Uterus (tissue), 4 donors: ENCODE measurements around the gene ELP2. TPM values are rescaled to one million over a fixed set of nuclear protein-coding genes. Genes with fewer than 3 reads are reported as not detected.
A peak's percentile ranks its signal among the peaks of the same experiment; 100 is the strongest.

Source experiments
- DNase-seq, 2 donors: peaks; one replicate each; pipeline ENCODE4 v3.0.0-alpha.2; 2019 to 2020
- H3K27ac ChIP-seq, 2 donors: fragments of 200-600 bp; sonication (generic); 1 replicate in 1 of 2; 2 replicates in 1 of 2; pipeline ENCODE4 v1.5.1; 2016 to 2018
- H3K27me3 ChIP-seq, 2 donors: fragments of 200-600 bp; sonication (generic); one replicate each; pipeline ENCODE4 v1.5.1; 2018 to 2019; ENCODE audit warnings: control low read depth in 1 of 2
- H3K36me3 ChIP-seq, 2 donors: fragments of 200-600 bp; sonication (generic); one replicate each; pipeline ENCODE4 v1.5.1; 2019; ENCODE audit warnings: control low read depth in 1 of 2
- H3K4me1 ChIP-seq, 2 donors: fragments of 200-600 bp; sonication (generic); one replicate each; pipeline ENCODE4 v1.5.1; 2018 to 2019; ENCODE audit warnings: control low read depth in 1 of 2
- H3K4me3 ChIP-seq, 2 donors: fragments of 200-600 bp; sonication (generic); 1 replicate in 1 of 2; 2 replicates in 1 of 2; pipeline ENCODE4 v1.5.1; 2018 to 2019; ENCODE audit warnings: mild to moderate bottlenecking in 1 of 2
- H3K9me3 ChIP-seq, 2 donors: fragments of 200-600 bp; sonication (generic); one replicate each; pipeline ENCODE4 v1.5.1; 2019; ENCODE audit warnings: control low read depth in 1 of 2
- POLR2A ChIP-seq, 2 donors: fragments of 450-650 bp; IDR thresholded peaks; one replicate each; pipeline ENCODE4 v1.6.1; 2016; ENCODE audit warnings: antibody characterized with exemption in 2 of 2, mild to moderate bottlenecking in 1 of 2, moderate library complexity in 1 of 2
- intact Hi-C: fragments of 100-400 bp; cut with DNase I; formaldehyde crosslinking; loops from one replicate; pipeline ENCODE4 v1.15.1; 2023; ENCODE audit warnings: low total_unique reads
- total RNA-seq, 4 donors: library from RNA; depleted of rRNA in 3 of 4; stranded (reverse); fragments of >200 nt in 3 of 4; gene quantifications; one replicate each; pipeline versions ENCODE4 v1.1.0 to v1.2.4, GENCODE V29; 2014 to 2023
- TF ChIP-seq, protein P1 (sequence below), 4 experiments: fragments of 200-600 bp in 2 of 4; fragments of 450-650 bp in 2 of 4; sonication (generic) in 2 of 4; IDR thresholded peaks; one replicate each; pipeline ENCODE4 v1.5.1; 2016 to 2019; ENCODE audit warnings: antibody characterized with exemption in 4 of 4, mild to moderate bottlenecking in 2 of 4, moderate library complexity in 1 of 4
- donor health status: DM: yes; HTN: yes; CAD: no.

Gene ELP2
- total RNA-seq, 4 donors from 2014 or later: 73.3 to 152 (median 113) TPM

DNA sequence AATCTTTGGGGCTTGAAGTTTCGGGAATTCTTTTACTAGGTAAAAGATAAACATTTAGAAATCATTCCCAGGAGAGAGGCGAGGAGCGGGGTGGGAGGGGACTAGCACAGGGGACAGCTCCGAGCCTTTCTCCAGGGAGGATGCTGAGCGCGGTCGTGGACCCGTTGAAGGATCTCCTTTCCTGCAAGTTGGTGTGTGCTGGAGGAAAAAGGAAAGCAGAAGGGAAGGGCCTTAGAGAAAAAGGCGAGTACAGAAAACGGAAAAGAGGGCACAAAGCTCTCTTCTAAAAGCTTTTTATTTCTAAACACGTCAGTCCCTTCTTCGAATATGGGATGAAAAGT, 1.2 kb upstream of the ELP2 start:
- Histone ChIP-seq H3K27ac (peak overlapping the region; percentile 98 to 100), H3K36me3 (no peaks in the 10 kb centered on the region), H3K27me3 (no peaks in the 10 kb centered on the region), H3K4me1 (peaks cover 0 to 5% of the 10 kb centered on the region in 2 donors), H3K4me3 (peak overlapping the region; percentile 89 to 97), H3K9me3 (no peaks in the 10 kb centered on the region)
- no peak for DNase-seq
- TF ChIP-seq POLR2A (IDR thresholded peaks at IDR 0.05): no peak
- TF ChIP-seq, protein P1, sequence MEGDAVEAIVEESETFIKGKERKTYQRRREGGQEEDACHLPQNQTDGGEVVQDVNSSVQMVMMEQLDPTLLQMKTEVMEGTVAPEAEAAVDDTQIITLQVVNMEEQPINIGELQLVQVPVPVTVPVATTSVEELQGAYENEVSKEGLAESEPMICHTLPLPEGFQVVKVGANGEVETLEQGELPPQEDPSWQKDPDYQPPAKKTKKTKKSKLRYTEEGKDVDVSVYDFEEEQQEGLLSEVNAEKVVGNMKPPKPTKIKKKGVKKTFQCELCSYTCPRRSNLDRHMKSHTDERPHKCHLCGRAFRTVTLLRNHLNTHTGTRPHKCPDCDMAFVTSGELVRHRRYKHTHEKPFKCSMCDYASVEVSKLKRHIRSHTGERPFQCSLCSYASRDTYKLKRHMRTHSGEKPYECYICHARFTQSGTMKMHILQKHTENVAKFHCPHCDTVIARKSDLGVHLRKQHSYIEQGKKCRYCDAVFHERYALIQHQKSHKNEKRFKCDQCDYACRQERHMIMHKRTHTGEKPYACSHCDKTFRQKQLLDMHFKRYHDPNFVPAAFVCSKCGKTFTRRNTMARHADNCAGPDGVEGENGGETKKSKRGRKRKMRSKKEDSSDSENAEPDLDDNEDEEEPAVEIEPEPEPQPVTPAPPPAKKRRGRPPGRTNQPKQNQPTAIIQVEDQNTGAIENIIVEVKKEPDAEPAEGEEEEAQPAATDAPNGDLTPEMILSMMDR (IDR thresholded peaks at IDR 0.05): no peak
- intact Hi-C loops: no loop called here

DNA sequence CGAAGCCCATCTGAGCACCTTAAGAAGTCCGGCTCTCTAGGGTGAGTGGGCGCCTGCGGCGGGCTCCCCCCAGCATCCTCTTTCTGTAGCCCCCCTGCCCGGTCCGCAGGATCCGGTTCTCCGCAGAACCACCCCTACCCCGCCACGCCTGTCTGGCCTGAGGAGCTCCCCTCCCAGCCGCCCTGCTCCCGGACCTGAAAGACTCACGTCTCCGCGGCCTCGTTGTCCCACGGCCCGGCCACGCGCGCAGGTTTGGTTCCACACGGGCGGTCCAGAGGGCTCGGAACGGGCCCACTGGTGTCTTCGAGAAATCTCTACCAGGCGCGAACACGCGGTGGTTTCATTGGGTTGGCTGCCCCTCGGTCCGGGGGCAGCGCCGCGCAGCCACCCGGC, 796 bp upstream of the ELP2 start:
- Histone ChIP-seq H3K27me3 (no peaks in the 10 kb centered on the region), H3K27ac (peak overlapping the region; percentile 98 to 100), H3K4me1 (peaks cover 0 to 5% of the 10 kb centered on the region in 2 donors), H3K9me3 (no peaks in the 10 kb centered on the region), H3K36me3 (no peaks in the 10 kb centered on the region), H3K4me3 (peak overlapping the region; percentile 89 to 97)
- DNase-seq: no peak
- intact Hi-C loops: no loop called here
- no peak for TF ChIP-seq POLR2A (IDR thresholded peaks at IDR 0.05)
- TF ChIP-seq, protein P1 (IDR thresholded peaks at IDR 0.05): no peak

DNA sequence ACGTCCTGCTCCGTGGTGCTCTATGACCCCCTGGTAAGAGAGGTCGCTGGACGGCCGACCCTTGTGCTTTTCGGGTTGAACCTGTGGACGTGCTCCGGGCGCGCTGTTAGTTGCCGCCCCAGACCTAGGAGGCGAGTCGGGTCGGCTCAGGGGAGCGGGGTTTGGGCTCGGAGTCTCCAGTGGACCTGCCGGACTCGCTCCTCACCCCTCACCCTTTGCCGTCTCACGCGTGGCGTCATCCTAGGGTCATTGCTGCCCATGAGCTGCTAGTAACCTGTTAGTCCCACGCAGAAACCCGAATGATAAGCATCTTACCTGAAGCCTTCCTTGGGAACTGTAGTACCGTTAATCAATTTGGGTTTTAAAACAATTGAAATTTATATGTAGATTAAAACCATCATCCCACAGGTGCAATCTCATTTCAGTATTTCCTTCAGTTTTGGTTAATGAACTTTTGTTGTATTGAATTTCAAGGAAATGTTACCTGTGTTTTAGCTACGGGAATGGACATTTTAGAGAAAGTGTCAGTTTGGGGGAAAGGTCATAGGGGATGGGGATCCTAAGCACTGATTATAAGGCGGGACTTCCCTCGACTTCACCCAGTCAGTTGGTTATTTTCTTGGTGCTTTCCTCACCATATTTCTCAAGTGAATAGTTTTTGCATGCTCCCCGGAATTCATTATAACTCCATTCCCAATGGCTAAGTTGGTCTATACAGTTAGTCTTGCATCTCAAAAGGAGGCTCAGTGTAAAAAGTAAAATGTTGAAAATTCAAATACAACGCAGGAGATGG, 536 bp downstream of the ELP2 start:
- no peak for TF ChIP-seq POLR2A (IDR thresholded peaks at IDR 0.05)
- TF ChIP-seq, protein P1 (IDR thresholded peaks at IDR 0.05): no peak
- intact Hi-C loops: no loop called here
- Histone ChIP-seq H3K27me3 (no peaks in the 10 kb centered on the region), H3K4me3 (peak overlapping the region; percentile 89 to 97), H3K9me3 (no peaks in the 10 kb centered on the region), H3K36me3 (no peaks in the 10 kb centered on the region), H3K27ac (peak overlapping the region; percentile 98 to 100), H3K4me1 (peaks cover 0 to 5% of the 10 kb centered on the region in 2 donors)
- DNase-seq: no peak

DNA sequence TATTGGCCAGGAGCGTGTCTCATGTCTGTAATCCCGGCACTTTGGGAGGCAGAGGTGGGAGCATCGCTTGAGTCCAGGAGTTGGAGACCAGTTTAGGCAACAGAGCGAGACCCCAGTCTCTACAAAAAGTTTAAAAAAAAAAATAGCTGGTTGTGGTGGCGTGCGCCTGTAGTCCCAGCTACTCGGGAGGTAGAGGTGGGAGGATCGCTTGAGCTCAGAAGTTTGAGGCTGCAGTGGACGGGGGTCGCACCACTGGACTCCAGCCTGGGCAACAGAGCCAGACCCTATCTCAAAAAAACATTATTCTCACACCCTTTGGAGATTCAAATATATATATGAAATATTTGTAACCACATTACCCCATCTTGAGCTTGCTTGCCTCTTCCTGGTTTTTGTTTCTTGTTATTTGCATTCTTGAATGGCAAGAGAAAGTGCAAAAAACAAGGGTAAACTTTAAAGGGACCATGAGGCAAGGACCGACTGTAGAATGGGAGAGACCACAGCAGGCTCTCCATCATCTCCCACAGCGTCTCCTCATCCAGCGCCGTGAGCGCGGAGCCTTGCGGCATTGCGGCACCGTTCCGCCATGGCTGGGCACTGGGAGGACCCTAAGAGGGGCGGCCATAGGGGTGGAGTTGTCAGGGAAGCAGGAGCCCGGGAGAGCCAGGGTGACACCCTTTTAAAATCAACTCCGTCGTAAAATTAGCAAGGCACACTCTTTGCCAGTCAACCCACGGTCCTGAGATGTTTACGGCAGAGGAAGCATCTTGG, 1.4 kb downstream of the ELP2 start:
- H3K27me3 ChIP-seq: no peaks in the 10 kb centered on the region
- TF ChIP-seq, protein P1 (IDR thresholded peaks at IDR 0.05): no peak
- no peak for TF ChIP-seq POLR2A (IDR thresholded peaks at IDR 0.05)
- peak overlapping the region in 1 of 2 donors; percentile 100 for H3K27ac ChIP-seq
- peak overlapping the region; percentile 89 to 97 for H3K4me3 ChIP-seq
- peaks cover 0 to 5% of the 10 kb centered on the region in 2 donors for H3K4me1 ChIP-seq
- H3K9me3 ChIP-seq: no peaks in the 10 kb centered on the region
- H3K36me3 ChIP-seq: no peaks in the 10 kb centered on the region
- no peak for DNase-seq
- intact Hi-C loops: no loop called here
